MCF 10A (cell line): Measurements from ENCODE around the gene HOGA1. TPM values are rescaled to one million over a fixed set of nuclear protein-coding genes. Genes with fewer than 3 reads are reported as not detected.

Experiments used
- BruUV-seq: library from RNA; stranded (reverse); fragments of 400-500 nt; replicated peaks from 2 replicates; lab custom pipeline; 2021; lab: Mats Ljungman, UMichigan
- CTCF ChIA-PET: fragments of 300-600 bp; sonication (Branson Sonifier 250); formaldehyde crosslinking; extraction: SDS; loops from one replicate; lab custom pipeline; 2021; ENCODE audit warnings: antibody characterized with exemption, inconsistent platforms; lab: Yijun Ruan, JAX
- POLR2A ChIA-PET: fragments of 300-600, 350-650 bp; sonication (Branson Sonifier 250); formaldehyde crosslinking; extraction: SDS; loops from one replicate; lab custom pipeline; 2020; ENCODE audit warnings: antibody characterized with exemption, inconsistent platforms; lab: Yijun Ruan, JAX
- DNase-seq: peaks from one replicate; pipeline ENCODE4 v3.0.0-alpha.2; 2018; ENCODE audit not compliant: unreplicated experiment
- H3K27ac Mint-ChIP-seq: one replicate; pipeline ENCODE4 v1.8.0; 2022; ENCODE audit warnings: mild to moderate bottlenecking, low read depth, mixed read lengths; ENCODE audit not compliant: unreplicated experiment
- H3K27me3 Mint-ChIP-seq: one replicate; pipeline ENCODE4 v1.8.0; 2022; ENCODE audit warnings: mixed read lengths; ENCODE audit not compliant: insufficient read depth, unreplicated experiment
- H3K36me3 Mint-ChIP-seq: one replicate; pipeline ENCODE4 v1.8.0; 2022; ENCODE audit warnings: mild to moderate bottlenecking, moderate library complexity, mixed read lengths; ENCODE audit not compliant: insufficient read depth, unreplicated experiment
- H3K4me1 Mint-ChIP-seq: one replicate; pipeline ENCODE4 v1.8.0; 2022; ENCODE audit warnings: mixed read lengths; ENCODE audit not compliant: insufficient read depth, unreplicated experiment
- H3K4me3 Mint-ChIP-seq: one replicate; pipeline ENCODE4 v1.8.0; 2022; ENCODE audit warnings: mild to moderate bottlenecking, moderate library complexity, mixed read lengths; ENCODE audit not compliant: unreplicated experiment
- H3K9me3 Mint-ChIP-seq: one replicate; pipeline ENCODE4 v1.8.0; 2022; ENCODE audit warnings: mixed read lengths; ENCODE audit not compliant: unreplicated experiment
- CTCF ChIP-seq: fragments of 200-600 bp; IDR thresholded peaks from one replicate; pipeline ENCODE4 v1.8.0; 2022; ENCODE audit warnings: antibody characterized with exemption, mild to moderate bottlenecking; ENCODE audit not compliant: unreplicated experiment
- intact Hi-C: fragments of 100-400 bp; cut with micrococcal nuclease; formaldehyde crosslinking; loops from 2 replicates; pipeline ENCODE4 v1.14.1; 2022
- total RNA-seq: library from RNA; stranded (reverse); gene quantifications from 2 replicates; pipeline ENCODE4 v1.2.3, GENCODE V29; 2022

The HOGA1 gene
- total RNA-seq, 1 experiment from 2014 or later = 1.7 TPM

GRCh38 chr10:97567891-97568290 lies 16.3 kb upstream of the HOGA1 start:
- intact Hi-C loops = no loop called here
- peaks cover 7% of the 10 kb centered on the region for H3K9me3 Mint-ChIP-seq
- H3K27ac Mint-ChIP-seq = no peak overlapping the region
- DNase-seq = no peak
- H3K4me1 Mint-ChIP-seq = peaks cover 25% of the 10 kb centered on the region
- POLR2A ChIA-PET = interaction anchor here (0.6 kb wide), 1 partner anchor 42 kb away, joined by 4 read pairs; no protein-coding TSS in a partner anchor
- no peak overlapping the region for H3K4me3 Mint-ChIP-seq
- H3K27me3 Mint-ChIP-seq = no peaks in the 10 kb centered on the region
- CTCF ChIA-PET = interaction anchor here (1.0 to 12.4 kb wide), 7 partner anchors 14 to 152 kb away, joined by 3 to 373 read pairs (median 4); no protein-coding TSS in a partner anchor
- BruUV-seq = no TSS peak
- TF ChIP-seq CTCF = no peak
- H3K36me3 Mint-ChIP-seq = peaks cover 5% of the 10 kb centered on the region

GRCh38 chr10:97570146-97570788 lies 13.9 kb upstream of the HOGA1 start:
- Mint-ChIP-seq H3K36me3 (peaks cover 5% of the 10 kb centered on the region), H3K9me3 (no peaks in the 10 kb centered on the region), H3K4me3 (no peak overlapping the region), H3K27ac (no peak overlapping the region), H3K4me1 (peaks cover 42% of the 10 kb centered on the region), H3K27me3 (no peaks in the 10 kb centered on the region)
- intact Hi-C loops = loop anchor here (5.0 kb wide), 2 partner anchors 108 to 162 kb away; no protein-coding TSS in a partner anchor
- TF ChIP-seq CTCF = no peak
- BruUV-seq = no TSS peak
- no peak for DNase-seq
- ChIA-PET CTCF (interaction anchor here (6.6 to 12.4 kb wide), 2 partner anchors 16 to 42 kb away, joined by 52 to 373 read pairs; no protein-coding TSS in a partner anchor), POLR2A (interaction anchor here (1.3 to 6.5 kb wide), 4 partner anchors 17 to 87 kb away, joined by 3 to 184 read pairs (median 26); no protein-coding TSS in a partner anchor)

GRCh38 chr10:97570789-97571471 lies 13.3 kb upstream of the HOGA1 start:
- peaks cover 5% of the 10 kb centered on the region for H3K36me3 Mint-ChIP-seq
- POLR2A ChIA-PET = interaction anchor here (0.6 to 6.5 kb wide), 25 partner anchors 12 to 292 kb away, joined by 3 to 184 read pairs (median 6); partner anchors contain the start of genes C10orf62, HOGA1, PI4K2A and RRP12
- H3K4me3 Mint-ChIP-seq = no peak overlapping the region
- intact Hi-C loops = loop anchor here (5.0 kb wide), 2 partner anchors 109 to 161 kb away; no protein-coding TSS in a partner anchor
- no peaks in the 10 kb centered on the region for H3K27me3 Mint-ChIP-seq
- no peak for DNase-seq
- H3K9me3 Mint-ChIP-seq = no peaks in the 10 kb centered on the region
- TF ChIP-seq CTCF = no peak
- H3K4me1 Mint-ChIP-seq = peaks cover 43% of the 10 kb centered on the region
- CTCF ChIA-PET = interaction anchor here (0.8 to 12.4 kb wide), 22 partner anchors 12 to 160 kb away, joined by 3 to 373 read pairs (median 8); no protein-coding TSS in a partner anchor
- no peak overlapping the region for H3K27ac Mint-ChIP-seq
- no TSS peak for BruUV-seq
